Ovary (tissue), 10 donors: ENCODE data around the gene THBS1. TPM values are rescaled to one million over a fixed set of nuclear protein-coding genes. Genes with fewer than 3 reads are reported as not detected.

ENCODE experiments used
- DNase-seq, 5 donors: peaks; one replicate each; pipeline ENCODE4 v3.0.0-alpha.2; 2019 to 2020
- H3K27ac ChIP-seq, 2 donors: fragments of 200-600 bp; one replicate each; pipeline versions ENCODE4 v1.5.1 to v1.8.0; 2019 to 2022
- H3K27me3 ChIP-seq: fragments of 200-600 bp; one replicate; pipeline ENCODE4 v1.8.0; 2022
- H3K36me3 ChIP-seq: fragments of 200-600 bp; sonication (generic); one replicate; pipeline ENCODE4 v1.5.1; 2019
- H3K4me1 ChIP-seq: one replicate; pipeline ENCODE4 v1.8.1; 2013; ENCODE audit warnings: mild to moderate bottlenecking, moderate library complexity; ENCODE audit not compliant: insufficient read depth
- H3K4me3 ChIP-seq: fragments of 200-600 bp; sonication (generic); one replicate; pipeline ENCODE4 v1.5.1; 2017
- H3K9me3 ChIP-seq, 2 donors: fragments of 200-600 bp in 1 of 2; sonication (generic) in 1 of 2; one replicate each; pipeline versions ENCODE4 v1.5.1 to v1.8.1; 2013 to 2019; ENCODE audit warnings: mild to moderate bottlenecking in 1 of 2, moderate library complexity in 1 of 2
- CTCF ChIP-seq, 3 donors: fragments of 450-650 bp in 2 of 3; fragments of 200-600 bp in 1 of 3; IDR thresholded peaks; one replicate each; pipeline versions ENCODE4 v1.5.1 to v1.8.0; 2016 to 2022; ENCODE audit warnings: antibody characterized with exemption in 3 of 3, mild to moderate bottlenecking in 1 of 3
- EP300 ChIP-seq: sonication (generic); formaldehyde crosslinking; IDR thresholded peaks from one replicate; pipeline ENCODE4 v1.6.1; 2017; ENCODE audit warnings: antibody characterized with exemption
- POLR2A ChIP-seq: fragments of 450-650 bp; IDR thresholded peaks from one replicate; pipeline ENCODE4 v1.6.1; 2017; ENCODE audit warnings: antibody characterized with exemption, mild to moderate bottlenecking, moderate library complexity
- WGBS, 3 donors: extraction: QIAGEN DNeasy Blood & Tissue Kit in 1 of 3; methylation state at CpG; one replicate each; pipeline versions ENCODE4 v1.1.5 to v1.1.7; 2013 to 2017; 5-methylcytosine and 5-hydroxymethylcytosine counted together
- intact Hi-C, 4 donors: fragments of 100-400 bp; cut with DNase I; formaldehyde crosslinking; loops; one replicate each; pipeline versions ENCODE4 v1.11.0 to v1.15.1; 2022 to 2023
- long read RNA-seq, 3 donors: library from polyadenylated mRNA in 2 of 3; unstranded in 2 of 3; transcript quantifications; one replicate each; pipeline ENCODE4 v2.0.0 and lab custom pipeline, GENCODE V29; 2021 to 2026
- polyA plus RNA-seq, 2 donors: library from polyadenylated mRNA; stranded (reverse); fragments of 200-250 nt in 1 of 2; fragments of 350-450 nt in 1 of 2; fragmentation: Illumina TruSeq in 1 of 2; extraction: RNeasy Lipid Tissue Mini Kit (QIAGEN cat#74804) in 1 of 2; gene quantifications; one replicate each; pipeline ENCODE4 v1.2.3, GENCODE V29; 2013 to 2014
- total RNA-seq, 7 donors: library from RNA; depleted of rRNA in 2 of 7; stranded (reverse); fragments of >200 nt in 2 of 7; fragmentation: NEBNext Ultra II Directional in 3 of 7; extraction: Animal tissue kit (Norgen Biotek cat#: 25700) in 3 of 7; gene quantifications; one replicate each; pipeline versions ENCODE4 v1.1.0 to v1.2.4, GENCODE V29; 2016 to 2023
- donor health status: DM: no; HTN: no; CAD: no; lungs with moderate emphysema.
- donor health status: DM: no; HTN: no; CAD: no.
- donor health status: Bipolar disorder and iron deficiency.
- donor health status: DM: yes; HTN: yes; CAD: no.
- donor health status: DM: no; HTN: no; CAD: no.
- donor health status: DM: yes; HTN: yes; CAD: no.

Gene THBS1
- total RNA-seq (100 to 1,000 TPM in 6 of 7 donors, 10 to 100 TPM in 1; 53.6 to 428 (median 234) TPM), polyA plus RNA-seq (100 to 1,000 TPM in 1 of 2 donors, 10 to 100 TPM in 1; 64.4 to 118 TPM)
- long read RNA-seq, donor 1, full-length matches to known transcripts, result 3 of 25 reads
- long read RNA-seq, donor 1, partial matches to known transcripts, result 18 of 25 reads
- long read RNA-seq, donor 1, other reads (novel, unspliced or antisense), result 4 of 25 reads
- long read RNA-seq, donor 2, result 0 reads
- long read RNA-seq, donor 3, full-length matches to known transcripts, result 37 of 187 reads
- long read RNA-seq, donor 3, partial matches to known transcripts, result 137 of 187 reads
- long read RNA-seq, donor 3, other reads (novel, unspliced or antisense), result 13 of 187 reads

DNA sequence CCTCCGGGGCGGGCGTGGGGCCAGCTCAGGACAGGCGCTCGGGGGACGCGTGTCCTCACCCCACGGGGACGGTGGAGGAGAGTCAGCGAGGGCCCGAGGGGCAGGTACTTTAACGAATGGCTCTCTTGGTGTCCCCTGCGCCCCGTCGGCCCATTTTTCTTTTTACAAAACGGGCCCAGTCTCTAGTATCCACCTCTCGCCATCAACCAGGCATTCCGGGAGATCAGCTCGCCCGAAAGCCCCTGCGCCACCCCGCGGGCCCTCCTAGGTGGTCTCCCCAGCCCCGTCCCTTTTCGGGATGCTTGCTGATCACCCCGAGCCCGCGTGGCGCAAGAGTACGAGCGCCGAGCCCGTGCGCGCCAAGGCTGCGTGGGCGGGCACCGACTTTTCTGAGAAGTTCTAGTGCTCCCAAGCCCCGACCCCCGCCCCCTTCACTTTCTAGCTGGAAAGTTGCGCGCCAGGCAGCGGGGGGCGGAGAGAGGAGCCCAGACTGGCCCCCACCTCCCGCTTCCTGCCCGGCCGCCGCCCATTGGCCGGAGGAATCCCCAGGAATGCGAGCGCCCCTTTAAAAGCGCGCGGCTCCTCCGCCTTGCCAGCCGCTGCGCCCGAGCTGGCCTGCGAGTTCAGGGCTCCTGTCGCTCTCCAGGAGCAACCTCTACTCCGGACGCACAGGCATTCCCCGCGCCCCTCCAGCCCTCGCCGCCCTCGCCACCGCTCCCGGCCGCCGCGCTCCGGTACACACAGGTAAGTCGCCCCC is at the start of gene THBS1:
Gene THBS1 (plus strand): TSS at position 595 of the 757 bp plus-strand sequence. CDS start 779 bp downstream, outside the sequence.
- peak within 1 kb of the TSS; percentile 68 to 93 for H3K27ac ChIP-seq
- peak within 1 kb of the TSS; percentile 92 for H3K4me3 ChIP-seq
- DNase-seq, result peak; percentile 93 to 97 (median 94)
- H3K9me3 ChIP-seq, result no peaks in the 10 kb centered on the region
- intact Hi-C loops, result loop anchor here (2.0 to 10.0 kb wide), 10 partner anchors 174 to 873 kb away; no protein-coding TSS in a partner anchor
- peaks cover 18% of the 10 kb centered on the region for H3K4me1 ChIP-seq
- H3K27me3 ChIP-seq, result no peaks in the 10 kb centered on the region
- TF ChIP-seq POLR2A, result peak; percentile 93
- TF ChIP-seq CTCF (IDR thresholded peaks at IDR 0.05), result peak in 2 of 3 donors; percentile 4 to 9
- peak; percentile 25 for TF ChIP-seq EP300
- H3K36me3 ChIP-seq, result no peaks in the 10 kb centered on the region
- WGBS, 3 donors, result 0 to 1% (median 0%) methylated on average over 61 to 74 of the region's 74 CpGs

GRCh38 chr15:39534996-39535395 is 45.9 kb upstream of the THBS1 start:
- intact Hi-C loops, result no loop called here

GRCh38 chr15:39535466-39535865 is 45.4 kb upstream of the THBS1 start:
- Histone ChIP-seq H3K4me3 (no peak overlapping the region), H3K36me3 (no peaks in the 10 kb centered on the region), H3K4me1 (peaks cover 9% of the 10 kb centered on the region), H3K9me3 (no peaks in the 10 kb centered on the region), H3K27ac (no peak overlapping the region), H3K27me3 (no peaks in the 10 kb centered on the region)
- TF ChIP-seq CTCF (IDR thresholded peaks at IDR 0.05) (no peak), POLR2A (no peak), EP300 (no peak)
- WGBS, 3 donors, result 57 to 63% (median 61%) methylated on average over 10 of the region's 10 CpGs
- peak in 2 of 5 donors; percentile 20 to 23 for DNase-seq
- intact Hi-C loops, result no loop called here

More at GRCh38 chr15:39534996-39535395, 45.9 kb upstream of the THBS1 start:
- Histone ChIP-seq H3K9me3 (no peaks in the 10 kb centered on the region), H3K4me1 (peaks cover 5% of the 10 kb centered on the region), H3K27ac (no peak overlapping the region), H3K4me3 (no peak overlapping the region), H3K36me3 (no peaks in the 10 kb centered on the region), H3K27me3 (no peaks in the 10 kb centered on the region)
- no peak for DNase-seq
- TF ChIP-seq EP300 (no peak), POLR2A (no peak), CTCF (IDR thresholded peaks at IDR 0.05) (no peak)
- 62 to 78% (median 75%) methylated on average over 5 of the region's 5 CpGs for WGBS, 3 donors

DNA sequence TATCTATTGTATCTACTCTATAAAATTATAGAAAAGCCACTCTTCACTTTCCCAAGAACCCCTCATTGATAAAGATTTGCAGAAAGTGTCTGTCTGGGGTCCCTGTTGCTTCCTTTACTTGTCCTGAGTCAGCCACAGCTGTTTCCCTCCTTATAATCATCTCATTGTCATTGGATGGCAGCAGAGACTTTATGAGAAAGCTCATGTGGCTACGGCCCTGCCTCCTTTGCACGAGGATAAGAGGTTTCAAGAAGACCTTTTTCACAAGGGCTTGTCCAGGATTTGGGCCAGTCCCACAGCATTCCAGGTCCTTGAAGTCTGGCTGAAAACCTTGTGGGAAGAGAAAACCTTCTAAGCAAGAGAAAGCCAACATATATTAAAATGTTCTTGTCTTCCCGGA is 41.9 kb upstream of the THBS1 start:
- Histone ChIP-seq H3K27ac (no peak overlapping the region), H3K4me3 (no peak overlapping the region), H3K27me3 (no peaks in the 10 kb centered on the region), H3K36me3 (no peaks in the 10 kb centered on the region), H3K9me3 (no peaks in the 10 kb centered on the region), H3K4me1 (peaks cover 9% of the 10 kb centered on the region)
- DNase-seq, result no peak
- WGBS, 3 donors, result 64 to 74% (median 67%) methylated on average over 3 of the region's 3 CpGs
- TF ChIP-seq POLR2A (no peak), EP300 (no peak), CTCF (IDR thresholded peaks at IDR 0.05) (no peak)
- intact Hi-C loops, result no loop called here
